GM10248 (cell line): Measurements from ENCODE around the gene ADGRD1.

Experiments
- CTCF ChIA-PET: fragments of 300-600 bp; sonication (Branson Sonifier 250); formaldehyde crosslinking; extraction: SDS; loops from one replicate; lab custom pipeline; 2021; ENCODE audit warnings: antibody characterized with exemption; lab: Yijun Ruan, JAX
- POLR2A ChIA-PET: fragments of 350-650 bp; sonication (Branson Sonifier 250); formaldehyde crosslinking; extraction: SDS; loops from one replicate; lab custom pipeline; 2020; ENCODE audit warnings: antibody characterized with exemption; lab: Yijun Ruan, JAX
- DNase-seq: peaks from one replicate; pipeline ENCODE4 v3.0.0; 2012; ENCODE audit errors: extremely low spot score
- TF ChIP-seq, protein P1 (sequence below): IDR thresholded peaks from 2 replicates; pipeline ENCODE4 v1.5.1; 2012; ENCODE audit warnings: mild to moderate bottlenecking, low read depth; ENCODE audit errors: extremely low read depth, missing control alignments, control extremely low read depth

The ADGRD1 gene

DNA sequence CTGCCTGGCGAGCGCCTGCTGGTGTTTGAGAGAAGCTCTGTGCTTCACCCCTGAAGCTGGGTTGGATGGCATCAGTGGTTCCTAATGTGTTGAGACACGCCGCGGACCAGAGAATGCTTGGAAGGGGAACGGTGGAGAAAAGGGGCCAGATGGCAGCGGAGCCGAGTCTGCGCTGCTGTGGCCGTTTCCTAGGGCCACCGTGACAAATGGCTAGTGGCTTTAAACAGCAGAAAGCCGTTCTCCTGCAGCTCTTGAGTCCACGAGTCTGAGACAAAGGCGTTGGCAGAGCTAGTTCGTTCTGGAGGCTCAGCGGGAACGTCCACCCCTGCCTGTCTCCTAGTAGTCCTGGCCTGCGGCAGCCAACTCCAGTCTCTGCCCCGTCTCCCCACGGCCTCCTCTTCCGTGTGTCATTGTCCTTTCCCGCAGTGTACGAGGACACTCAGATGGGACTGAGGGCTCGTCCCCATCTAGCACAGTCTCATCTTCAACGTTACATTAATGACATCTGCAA is 103.6 kb downstream of the ADGRD1 start:
- CTCF ChIA-PET: no interaction called here
- POLR2A ChIA-PET: no interaction called here
- TF ChIP-seq, protein P1, sequence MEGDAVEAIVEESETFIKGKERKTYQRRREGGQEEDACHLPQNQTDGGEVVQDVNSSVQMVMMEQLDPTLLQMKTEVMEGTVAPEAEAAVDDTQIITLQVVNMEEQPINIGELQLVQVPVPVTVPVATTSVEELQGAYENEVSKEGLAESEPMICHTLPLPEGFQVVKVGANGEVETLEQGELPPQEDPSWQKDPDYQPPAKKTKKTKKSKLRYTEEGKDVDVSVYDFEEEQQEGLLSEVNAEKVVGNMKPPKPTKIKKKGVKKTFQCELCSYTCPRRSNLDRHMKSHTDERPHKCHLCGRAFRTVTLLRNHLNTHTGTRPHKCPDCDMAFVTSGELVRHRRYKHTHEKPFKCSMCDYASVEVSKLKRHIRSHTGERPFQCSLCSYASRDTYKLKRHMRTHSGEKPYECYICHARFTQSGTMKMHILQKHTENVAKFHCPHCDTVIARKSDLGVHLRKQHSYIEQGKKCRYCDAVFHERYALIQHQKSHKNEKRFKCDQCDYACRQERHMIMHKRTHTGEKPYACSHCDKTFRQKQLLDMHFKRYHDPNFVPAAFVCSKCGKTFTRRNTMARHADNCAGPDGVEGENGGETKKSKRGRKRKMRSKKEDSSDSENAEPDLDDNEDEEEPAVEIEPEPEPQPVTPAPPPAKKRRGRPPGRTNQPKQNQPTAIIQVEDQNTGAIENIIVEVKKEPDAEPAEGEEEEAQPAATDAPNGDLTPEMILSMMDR: no peak
- no peak for DNase-seq

- TF ChIP-seq, protein P1: no peak
- DNase-seq: no peak
- CTCF ChIA-PET: no interaction called here
- POLR2A ChIA-PET: no interaction called here
These were observed 104.2 kb downstream of the ADGRD1 start for GRCh38 chr12:131057722-131058515.

DNA sequence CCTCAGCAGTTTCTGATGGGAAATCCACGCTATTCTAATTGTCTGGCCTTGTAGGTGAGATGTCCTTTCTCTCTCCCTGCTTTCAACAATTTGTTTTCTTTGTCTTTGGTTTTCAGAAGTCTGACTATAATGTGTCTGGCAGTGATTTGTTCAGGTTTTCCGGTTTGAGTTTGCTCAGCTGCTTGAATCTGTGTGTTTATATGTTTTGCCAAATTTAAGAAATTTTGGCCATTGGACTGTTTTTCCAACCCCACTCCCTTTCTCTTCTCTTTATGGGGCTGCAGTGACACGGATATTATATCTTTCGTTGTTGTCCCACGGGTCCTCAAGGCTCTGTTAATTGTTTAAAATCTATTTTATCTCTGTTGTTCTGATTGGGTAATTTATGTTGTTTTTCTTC is 105.0 kb downstream of the ADGRD1 start:
- ChIA-PET CTCF (no interaction called here), POLR2A (no interaction called here)
- DNase-seq: no peak
- TF ChIP-seq, protein P1: no peak

DNA sequence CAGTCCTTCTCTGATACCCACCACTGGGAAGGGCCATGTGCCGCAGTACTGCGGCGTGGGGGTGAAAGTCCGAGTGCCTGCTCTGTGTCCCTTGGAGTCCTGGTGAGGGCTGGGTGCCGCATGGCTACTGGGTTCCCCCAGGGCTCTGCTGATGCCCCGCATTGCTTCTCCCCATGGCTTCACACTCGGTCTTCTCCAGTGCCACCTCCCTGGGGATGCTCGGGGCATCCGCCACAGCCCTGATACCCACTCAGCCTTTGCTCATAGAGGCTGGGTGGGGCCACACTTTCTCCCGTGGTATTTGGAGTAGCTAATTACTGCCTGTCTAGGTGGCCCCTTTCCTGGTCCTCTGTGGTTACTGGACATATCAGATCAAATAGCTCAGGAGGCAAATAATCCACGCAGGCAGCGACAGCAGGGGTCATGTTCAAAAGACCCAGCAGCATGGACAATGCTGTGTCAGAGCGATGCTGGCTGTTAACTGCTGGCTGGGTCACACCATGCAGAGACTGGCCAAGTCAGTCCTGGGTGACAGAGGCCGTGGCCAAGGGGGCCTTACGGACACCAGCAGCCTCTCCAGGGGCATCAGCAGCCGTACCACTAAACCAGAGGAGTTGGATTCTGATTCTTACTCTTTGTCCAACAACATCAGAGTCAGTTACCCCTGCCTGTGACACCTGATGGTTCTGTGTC is 106.5 kb downstream of the ADGRD1 start:
- no peak for DNase-seq
- POLR2A ChIA-PET: no interaction called here
- TF ChIP-seq, protein P1: no peak
- CTCF ChIA-PET: interaction anchor here (1.1 kb wide), 2 partner anchors 33 to 43 kb away, joined by 3 to 4 read pairs; no protein-coding TSS in a partner anchor

GRCh38 chr12:131061041-131061806 is 107.5 kb downstream of the ADGRD1 start:
- ChIA-PET POLR2A (no interaction called here), CTCF (no interaction called here)
- no peak for DNase-seq
- TF ChIP-seq, protein P1: no peak

- POLR2A ChIA-PET: no interaction called here
- no peak for DNase-seq
- CTCF ChIA-PET: no interaction called here
- TF ChIP-seq, protein P1: no peak
These were observed 109.7 kb downstream of the ADGRD1 start for GRCh38 chr12:131063413-131063812.
